HG03442 (cell line): ENCODE measurements around the gene NBPF1.
"Not testable (repeated sequence)": the region's sequence is repeated elsewhere in the genome, so short reads cannot be mapped to it uniquely, and the experiment has no call there.

Experiments used
- ATAC-seq: cut with Tn5 transposase; IDR thresholded peaks from one replicate; pipeline ENCODE4 v1.9.1; 2021; ENCODE audit warnings: mild to moderate bottlenecking, moderate library complexity; ENCODE audit not compliant: unreplicated experiment

NBPF1 gene

DNA sequence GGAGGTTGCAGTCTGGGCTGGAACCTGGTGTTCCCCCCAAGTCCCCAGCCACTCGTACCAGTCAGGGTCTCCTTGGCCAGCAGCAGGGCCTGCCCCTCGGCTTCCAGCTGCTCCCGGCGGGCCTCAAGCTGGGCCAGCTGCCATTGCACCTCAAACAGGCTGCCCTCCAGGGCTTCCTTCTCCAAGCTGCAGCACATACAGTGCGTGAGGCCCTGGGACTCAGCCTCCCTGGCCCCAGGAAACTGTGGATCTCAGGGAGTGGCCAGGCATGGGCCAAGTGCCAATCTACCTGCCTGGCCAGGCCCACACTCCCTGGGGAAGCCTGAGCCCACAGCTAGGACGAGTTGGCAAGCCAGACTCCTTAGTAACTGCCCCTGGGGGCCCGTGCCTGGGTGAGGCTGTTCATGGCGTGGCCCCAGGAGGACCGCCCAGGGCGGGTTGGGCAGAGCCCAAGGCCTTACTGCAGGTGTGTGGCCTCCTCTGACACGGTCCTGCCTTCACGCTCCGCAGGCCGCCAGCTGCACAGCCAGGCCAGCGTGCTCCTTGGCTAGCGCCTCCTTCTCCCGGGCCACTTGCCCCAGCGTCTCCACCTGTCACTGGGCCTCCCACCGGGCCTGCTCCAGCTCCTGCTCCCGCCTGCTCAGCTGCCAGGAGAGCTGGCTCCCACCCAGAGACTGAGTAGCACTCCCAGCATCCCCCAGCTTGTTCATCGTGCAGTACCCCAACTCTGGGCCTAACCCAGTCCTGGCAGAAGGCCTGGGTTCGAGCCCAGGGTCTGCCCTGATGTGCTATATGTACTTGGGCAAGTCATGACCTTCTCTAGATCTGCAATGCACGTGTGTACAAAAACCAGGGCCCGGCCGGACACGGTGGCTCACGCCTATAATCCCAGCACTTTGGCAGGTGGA, 10.7 kb upstream of the NBPF1 start:
- not testable (repeated sequence) for ATAC-seq

DNA sequence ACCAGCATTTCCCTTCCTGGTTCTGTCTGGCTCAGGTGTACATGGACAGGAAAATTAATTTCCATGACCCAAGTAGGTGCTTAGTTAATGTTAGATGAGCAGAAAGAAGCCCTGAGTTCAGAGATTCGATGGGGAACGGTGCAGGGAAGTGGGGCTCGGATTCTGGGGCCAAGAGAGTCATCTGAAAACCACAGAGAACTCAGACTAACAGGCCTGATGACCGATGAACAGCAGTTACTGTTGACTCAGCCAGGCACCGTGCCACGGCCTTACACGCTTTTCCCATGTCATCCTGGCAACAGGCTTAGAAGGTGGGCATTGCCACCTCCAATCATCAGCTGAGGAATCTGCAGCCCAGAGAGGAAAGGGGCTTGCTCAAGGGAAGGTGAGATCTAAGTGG, 10.0 kb upstream of the NBPF1 start:
- not testable (repeated sequence) for ATAC-seq

DNA sequence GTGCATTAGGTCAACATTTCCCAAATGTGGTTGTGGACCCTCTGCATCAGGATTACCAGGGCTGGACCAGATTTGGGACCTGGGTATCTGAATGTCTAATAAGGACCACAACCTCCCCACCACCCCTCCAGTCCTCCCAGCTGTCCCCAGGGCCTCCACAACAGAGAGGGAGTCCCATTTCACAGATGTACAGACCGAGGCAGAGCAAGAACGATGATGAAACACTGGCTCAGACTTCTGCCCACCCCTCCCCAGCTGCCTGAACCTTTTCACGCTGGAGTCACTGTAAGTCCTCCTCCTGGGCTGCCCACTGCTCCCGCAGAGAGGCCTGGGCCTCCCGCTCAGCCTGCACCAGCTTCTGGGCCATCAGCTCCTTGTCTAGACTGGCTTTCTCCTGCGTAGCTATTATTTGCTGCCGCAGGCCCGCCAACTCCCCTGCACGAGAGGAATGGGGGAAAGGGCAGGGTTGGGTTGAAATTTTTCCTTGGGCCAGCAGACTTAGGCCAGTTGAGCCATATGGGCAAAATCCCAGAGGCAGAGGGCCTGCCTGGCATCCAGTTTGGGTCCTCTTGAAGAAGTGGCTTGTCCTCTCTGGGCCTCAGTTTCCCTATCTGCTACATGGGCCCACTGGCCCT, 8.4 kb upstream of the NBPF1 start:
- ATAC-seq = not testable (repeated sequence)

- no peak for ATAC-seq
These were observed 7.9 kb upstream of the NBPF1 start for GRCh38 chr1:16621300-16621658.

DNA sequence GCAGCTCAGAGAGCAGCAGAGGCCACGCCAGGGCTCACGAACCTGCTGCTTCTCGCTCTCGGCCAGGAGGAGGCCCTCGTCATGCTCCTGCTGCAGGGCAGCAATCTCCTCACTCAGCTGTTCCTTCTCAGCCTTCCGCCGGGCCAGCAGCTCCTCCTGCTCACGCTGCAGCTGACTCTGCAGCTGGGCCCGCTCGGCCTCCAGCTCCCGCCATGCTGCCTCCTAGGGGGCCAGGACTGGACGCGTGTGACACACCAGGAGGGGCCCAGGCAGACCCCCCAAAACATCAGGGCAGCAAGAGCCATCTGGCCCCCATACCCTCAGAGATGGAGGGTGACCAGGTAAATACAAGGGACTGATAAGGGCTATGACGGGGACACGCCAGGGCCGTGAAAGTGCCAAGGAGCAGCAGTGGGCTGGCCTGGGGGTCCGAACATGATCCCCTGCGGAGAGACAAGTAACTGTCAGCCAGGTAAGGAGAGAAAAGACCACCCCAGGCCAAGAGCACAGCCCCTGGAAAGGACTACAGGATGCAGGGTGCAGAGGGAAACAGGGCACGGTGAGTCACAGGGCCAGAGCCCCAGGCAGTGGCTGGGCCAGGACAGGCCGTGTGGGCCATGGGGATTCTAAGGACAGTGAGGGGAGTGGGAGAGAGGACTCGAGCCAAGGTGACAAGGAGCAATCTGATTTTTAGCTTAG, 6.6 kb upstream of the NBPF1 start:
- ATAC-seq = not testable (repeated sequence)

- no peak for ATAC-seq
These were observed 5.4 kb upstream of the NBPF1 start for GRCh38 chr1:16618719-16619118.

GRCh38 chr1:16617778-16618580, 4.6 kb upstream of the NBPF1 start:
- ATAC-seq = no peak

DNA sequence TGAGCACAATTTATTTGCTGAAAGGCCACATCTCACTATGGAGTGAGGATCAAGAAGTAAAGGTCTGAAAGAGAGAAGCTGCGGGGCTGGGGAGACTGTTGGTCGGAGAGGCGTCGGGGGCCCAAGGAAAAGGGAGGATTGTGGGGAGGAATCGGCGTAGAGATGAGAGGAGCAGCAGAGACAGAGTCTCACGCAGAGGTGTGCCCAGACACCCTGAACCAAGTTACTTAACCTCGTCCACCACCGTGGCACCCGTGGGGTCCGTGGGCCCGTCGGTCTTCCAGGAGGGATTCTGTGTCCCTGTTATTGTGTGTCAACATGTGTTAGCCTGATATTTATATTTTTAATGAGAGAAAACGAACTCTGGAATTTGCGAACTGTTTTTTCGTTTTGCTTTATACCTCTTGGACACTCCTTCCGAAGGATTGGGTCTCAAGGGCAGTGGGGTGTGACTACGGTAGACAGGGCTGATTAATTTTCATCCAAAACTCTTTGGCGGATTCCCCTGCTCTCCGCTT, 3.8 kb upstream of the NBPF1 start:
- ATAC-seq = no peak

DNA sequence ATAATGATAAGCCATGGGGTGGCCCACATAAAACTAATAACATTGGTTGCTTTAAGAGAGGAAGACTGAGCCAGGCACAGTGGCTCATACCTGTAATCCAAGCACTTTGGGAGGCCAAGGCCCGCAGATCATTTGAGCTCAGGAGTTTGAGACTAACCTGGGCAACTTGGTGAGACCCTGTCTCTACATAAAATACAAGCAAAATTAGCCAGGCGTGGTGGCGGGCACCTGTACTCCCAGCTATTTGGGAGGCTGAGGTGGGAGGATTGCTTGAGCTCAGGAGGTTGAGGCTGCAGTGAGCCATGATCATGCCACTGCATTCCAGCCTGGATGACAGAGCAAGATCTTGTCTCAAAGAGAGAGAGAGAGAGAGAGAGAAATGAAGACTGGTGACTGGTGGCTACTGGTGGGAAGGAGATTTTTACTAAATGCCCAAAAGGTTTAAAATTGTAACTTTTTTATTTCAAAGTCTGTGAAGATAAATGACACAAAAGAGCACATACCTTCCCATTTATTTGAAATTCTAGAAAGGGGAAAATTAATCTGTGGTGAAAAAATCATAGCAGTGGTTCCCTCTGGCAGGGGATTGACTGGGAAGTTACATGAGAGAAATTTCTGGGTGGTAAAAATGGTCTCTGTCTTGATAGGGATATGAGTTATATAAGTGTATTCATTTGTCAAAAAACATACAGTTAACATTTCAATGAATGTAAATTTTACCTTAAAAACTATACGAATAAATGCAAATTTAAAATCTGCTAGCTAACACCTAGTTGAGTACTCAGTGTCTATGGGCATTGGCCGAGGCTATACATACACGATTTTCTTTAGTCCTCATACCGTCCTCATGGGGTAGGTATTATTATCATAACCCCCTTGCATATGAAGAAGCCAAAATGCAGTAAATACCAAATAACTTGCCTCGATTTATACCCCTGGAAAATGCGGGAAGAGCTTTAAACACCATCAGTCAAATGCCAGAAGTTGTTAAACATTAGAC, 2.2 kb upstream of the NBPF1 start:
- no peak for ATAC-seq

DNA sequence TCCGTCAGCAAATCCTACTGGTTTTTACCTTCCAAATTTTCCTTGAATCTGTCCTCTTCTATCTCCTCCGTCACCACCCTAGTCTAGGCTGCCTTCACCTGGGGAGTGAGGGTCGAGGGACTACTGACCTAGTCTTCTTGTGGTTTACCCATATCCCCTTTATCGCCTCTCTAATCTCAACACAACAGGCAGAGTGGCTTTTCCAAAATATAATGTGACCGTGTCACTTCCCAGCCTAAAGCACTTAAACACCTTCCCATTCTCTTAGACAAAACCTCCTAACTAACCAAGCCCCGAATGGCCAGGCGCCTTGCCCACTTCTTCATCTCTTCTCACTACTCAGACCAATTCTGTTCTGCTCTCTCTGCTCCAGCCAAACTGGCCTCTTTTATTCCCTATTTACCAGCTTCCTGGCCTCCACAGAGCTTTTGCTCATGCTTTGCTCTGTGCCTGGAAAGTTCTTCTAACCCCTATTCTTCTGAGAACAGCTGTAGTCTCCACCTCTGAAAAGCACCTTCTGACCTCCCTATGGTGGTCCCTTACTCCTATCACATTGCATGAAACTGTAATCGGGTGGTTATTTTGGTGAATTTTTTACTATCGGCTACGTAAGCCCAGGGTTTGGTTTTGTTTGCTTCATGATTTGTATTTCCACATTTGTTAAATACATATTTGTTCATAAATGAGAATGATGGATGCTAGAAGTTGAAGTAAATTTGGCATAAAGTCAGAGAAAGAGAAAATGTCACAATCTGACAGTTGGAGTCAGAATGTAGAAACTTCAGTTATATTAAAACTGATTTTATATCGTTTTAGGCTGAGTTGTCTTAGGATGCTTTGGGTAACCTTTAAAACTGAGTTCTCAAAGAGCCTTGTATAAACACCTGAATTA, 1.2 kb upstream of the NBPF1 start:
- ATAC-seq = no peak

GRCh38 chr1:16612332-16613172, 812 bp downstream of the NBPF1 start:
- peak; percentile 3 for ATAC-seq

GRCh38 chr1:16611981-16612331, 1.4 kb downstream of the NBPF1 start:
- ATAC-seq = not testable (repeated sequence)

DNA sequence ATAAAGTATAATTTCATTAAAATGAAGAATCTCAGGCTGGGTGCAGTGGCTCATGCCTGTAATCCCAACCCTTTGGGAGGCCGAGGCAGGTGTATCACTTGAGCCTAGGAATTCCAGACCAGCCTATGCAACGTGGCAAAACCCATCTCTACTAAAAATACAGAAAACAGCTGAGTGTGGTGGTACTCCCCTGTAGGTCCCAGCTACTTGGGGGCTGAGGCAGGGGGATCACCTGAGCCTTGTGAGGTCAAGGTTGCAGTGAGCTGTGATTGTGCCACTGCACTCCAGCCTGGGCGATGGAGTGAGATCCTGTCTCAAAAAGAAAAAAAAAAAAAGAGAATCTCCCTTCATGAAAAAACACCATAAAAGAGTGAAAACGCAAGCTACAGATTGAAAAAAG, 2.2 kb downstream of the NBPF1 start:
- ATAC-seq = not testable (repeated sequence)

GRCh38 chr1:16610553-16610952, 2.8 kb downstream of the NBPF1 start:
- ATAC-seq = not testable (repeated sequence)

DNA sequence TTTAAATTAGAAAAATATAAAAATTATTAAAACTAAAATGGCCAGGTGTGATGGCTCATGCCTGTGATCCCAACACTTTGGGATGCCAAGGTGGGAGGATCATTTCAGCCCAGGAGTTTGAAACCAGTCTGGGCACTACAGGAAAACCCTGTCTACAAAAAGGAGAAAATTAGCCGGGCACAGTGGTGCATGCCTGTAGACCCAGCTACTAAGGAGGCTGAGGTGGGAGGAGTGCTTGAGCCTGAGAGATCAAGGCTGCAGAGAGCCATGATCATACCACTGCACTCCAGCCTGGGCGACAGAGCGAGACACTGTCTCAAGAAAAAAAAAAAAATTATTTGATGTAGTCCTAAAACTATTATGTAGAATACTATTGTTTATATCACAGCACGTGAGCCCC, 3.6 kb downstream of the NBPF1 start:
- not testable (repeated sequence) for ATAC-seq

GRCh38 chr1:16608838-16609560, 4.4 kb downstream of the NBPF1 start:
- ATAC-seq = no peak
